Right ventricle myocardium inferior (tissue), 1 donor: ENCODE measurements around the gene ARFGAP1. TPM values are rescaled to one million over a fixed set of nuclear protein-coding genes. Genes with fewer than 3 reads are reported as not detected.
A peak's percentile ranks its signal among the peaks of the same experiment; 100 is the strongest.

Source experiments
- ATAC-seq: fragments of 200-7000 bp; cut with Tn5 transposase; one replicate; pipeline ENCODE4 v1.9.1; 2020; ENCODE audit warnings: mild to moderate bottlenecking, moderate library complexity
- DNase-seq: peaks from one replicate; pipeline ENCODE4 v3.0.0; 2021; ENCODE audit errors: missing footprints
- intact Hi-C: fragments of 100-400 bp; cut with DNase I; formaldehyde crosslinking; loops from one replicate; pipeline ENCODE4 v1.11.0; 2022
- total RNA-seq: library from RNA; stranded (reverse); fragmentation: NEBNext Ultra II Directional; extraction: Animal tissue kit (Norgen Biotek cat#: 25700); gene quantifications from one replicate; pipeline ENCODE4 v1.2.1, GENCODE V29; 2021
- donor health status: DM: no; HTN: yes; CAD: no; lungs with severe emphysema.

ARFGAP1 gene
- total RNA-seq, 1 donor from 2014 or later: 28.8 TPM

GRCh38 chr20:63285636-63286615 lies 13.3 kb downstream of the ARFGAP1 start:
- DNase-seq (peak; percentile 61), ATAC-seq (no peak)
- intact Hi-C loops: no loop called here

GRCh38 chr20:63286781-63287696 lies 14.4 kb downstream of the ARFGAP1 start:
- no peak for ATAC-seq
- intact Hi-C loops: no loop called here
- peak; percentile 57 for DNase-seq

GRCh38 chr20:63287697-63288580 lies 15.3 kb downstream of the ARFGAP1 start:
- intact Hi-C loops: no loop called here
- no peak for ATAC-seq
- peak; percentile 67 for DNase-seq

- DNase-seq (peak; percentile 71), ATAC-seq (no peak)
- intact Hi-C loops: no loop called here
Observed at GRCh38 chr20:63288581-63289251, 16.1 kb downstream of the ARFGAP1 start.

GRCh38 chr20:63289311-63290135 lies 16.9 kb downstream of the ARFGAP1 start:
- peak; percentile 37 for DNase-seq
- ATAC-seq: no peak
- intact Hi-C loops: no loop called here

- ATAC-seq (no peak), DNase-seq (peak; percentile 50)
- intact Hi-C loops: no loop called here
Observed at GRCh38 chr20:63290136-63290676, 17.6 kb downstream of the ARFGAP1 start.

- peak; percentile 33 for ATAC-seq
- DNase-seq: peak; percentile 64
- intact Hi-C loops: no loop called here
Observed at GRCh38 chr20:63290677-63291472, 18.3 kb downstream of the ARFGAP1 start.

GRCh38 chr20:63291811-63292210 lies 19.2 kb downstream of the ARFGAP1 start:
- ATAC-seq (no peak), DNase-seq (peak; percentile 59)
- intact Hi-C loops: no loop called here

GRCh38 chr20:63292292-63292701 lies 19.7 kb downstream of the ARFGAP1 start:
- intact Hi-C loops: no loop called here
- ATAC-seq (no peak), DNase-seq (peak; percentile 63)

- DNase-seq: no peak
- ATAC-seq: no peak
- intact Hi-C loops: no loop called here
Observed at GRCh38 chr20:63292904-63293303, 20.3 kb downstream of the ARFGAP1 start, which contains the start of gene COL20A1. TSS of gene COL20A1 (plus strand) at chr20:63293186. CDS start at chr20:63295108, 1,922 bp downstream.

- DNase-seq (peak; percentile 42), ATAC-seq (no peak)
- intact Hi-C loops: no loop called here
Observed at GRCh38 chr20:63293456-63293855, 20.8 kb downstream of the ARFGAP1 start.

- no peak for ATAC-seq
- DNase-seq: no peak
- intact Hi-C loops: no loop called here
Observed at GRCh38 chr20:63293871-63294535, 21.4 kb downstream of the ARFGAP1 start.

GRCh38 chr20:63294536-63294900 lies 21.9 kb downstream of the ARFGAP1 start:
- peak; percentile 47 for DNase-seq
- no peak for ATAC-seq
- intact Hi-C loops: no loop called here

- DNase-seq (peak; percentile 46), ATAC-seq (no peak)
- intact Hi-C loops: no loop called here
Observed at GRCh38 chr20:63295018-63295417, 22.4 kb downstream of the ARFGAP1 start.

- DNase-seq: peak; percentile 44
- intact Hi-C loops: no loop called here
- no peak for ATAC-seq
Observed at GRCh38 chr20:63295422-63295821, 22.8 kb downstream of the ARFGAP1 start.
